ENCODE measurements around the gene PEX16. TPM values are rescaled to one million over a fixed set of nuclear protein-coding genes. Genes with fewer than 3 reads are reported as not detected.

PEX16 gene
- total RNA-seq, 4 donors from 2014 or later = 28.5 to 41.2 (median 29.5) TPM

DNA sequence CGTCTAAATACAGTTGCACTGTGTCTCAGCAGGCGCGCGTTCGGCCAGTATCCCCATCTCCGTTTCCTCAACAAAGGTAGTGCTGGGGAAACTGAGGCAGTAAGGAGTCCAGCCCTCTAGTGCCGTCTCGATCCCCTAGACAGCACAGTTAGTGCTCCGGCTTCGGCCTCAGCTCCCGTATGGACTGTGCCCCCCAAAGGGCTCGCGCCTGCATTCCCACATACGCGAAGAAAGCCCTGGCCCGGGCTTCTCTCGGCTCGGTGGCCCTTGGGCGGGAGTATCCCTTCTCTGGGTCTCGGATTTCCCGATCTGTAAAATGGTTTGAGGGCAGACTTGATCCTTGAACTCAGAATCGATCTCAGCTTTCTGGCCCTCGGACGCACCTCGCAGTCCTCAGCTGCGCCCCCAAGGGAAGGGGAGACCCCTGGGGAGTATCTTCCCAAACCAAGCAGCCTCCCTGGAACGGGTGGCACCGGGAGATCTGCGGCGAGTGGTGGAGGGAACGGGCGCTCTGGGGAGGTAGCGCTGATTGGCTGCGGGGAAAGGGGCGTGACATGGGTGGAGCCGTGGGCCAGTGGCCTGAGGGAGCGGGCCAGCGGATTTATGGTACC is 759 bp upstream of the PEX16 start:
- peak overlapping the region; percentile 10 to 76 (median 73) for H3K4me3 ChIP-seq (replicated peaks in 1 of 3)
- WGBS, 2 donors = 1 to 3% methylated on average over 14 to 27 of the region's 38 CpGs
- peaks cover 30 to 49% of the 10 kb centered on the region in 2 donors for H3K4me1 ChIP-seq
- H3K36me3 ChIP-seq = peaks cover 11 to 13% of the 10 kb centered on the region in 2 donors
- H3K9me3 ChIP-seq = no peaks in the 10 kb centered on the region
- intact Hi-C loops (cut with DNase I) = loop anchor here (10.0 kb wide), 1 partner anchor 114 kb away; the partner anchor contains the start of gene SLC35C1
- TF ChIP-seq, protein P1, sequence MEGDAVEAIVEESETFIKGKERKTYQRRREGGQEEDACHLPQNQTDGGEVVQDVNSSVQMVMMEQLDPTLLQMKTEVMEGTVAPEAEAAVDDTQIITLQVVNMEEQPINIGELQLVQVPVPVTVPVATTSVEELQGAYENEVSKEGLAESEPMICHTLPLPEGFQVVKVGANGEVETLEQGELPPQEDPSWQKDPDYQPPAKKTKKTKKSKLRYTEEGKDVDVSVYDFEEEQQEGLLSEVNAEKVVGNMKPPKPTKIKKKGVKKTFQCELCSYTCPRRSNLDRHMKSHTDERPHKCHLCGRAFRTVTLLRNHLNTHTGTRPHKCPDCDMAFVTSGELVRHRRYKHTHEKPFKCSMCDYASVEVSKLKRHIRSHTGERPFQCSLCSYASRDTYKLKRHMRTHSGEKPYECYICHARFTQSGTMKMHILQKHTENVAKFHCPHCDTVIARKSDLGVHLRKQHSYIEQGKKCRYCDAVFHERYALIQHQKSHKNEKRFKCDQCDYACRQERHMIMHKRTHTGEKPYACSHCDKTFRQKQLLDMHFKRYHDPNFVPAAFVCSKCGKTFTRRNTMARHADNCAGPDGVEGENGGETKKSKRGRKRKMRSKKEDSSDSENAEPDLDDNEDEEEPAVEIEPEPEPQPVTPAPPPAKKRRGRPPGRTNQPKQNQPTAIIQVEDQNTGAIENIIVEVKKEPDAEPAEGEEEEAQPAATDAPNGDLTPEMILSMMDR (IDR thresholded peaks at IDR 0.05) = no peak
- TF ChIP-seq POLR2A (IDR thresholded peaks at IDR 0.05) = peak; percentile 4 to 67
- peak overlapping the region; percentile 46 to 80 (median 71) for H3K27ac ChIP-seq
- H3K27me3 ChIP-seq = no peaks in the 10 kb centered on the region
- DNase-seq = peak; percentile 78 to 79

DNA sequence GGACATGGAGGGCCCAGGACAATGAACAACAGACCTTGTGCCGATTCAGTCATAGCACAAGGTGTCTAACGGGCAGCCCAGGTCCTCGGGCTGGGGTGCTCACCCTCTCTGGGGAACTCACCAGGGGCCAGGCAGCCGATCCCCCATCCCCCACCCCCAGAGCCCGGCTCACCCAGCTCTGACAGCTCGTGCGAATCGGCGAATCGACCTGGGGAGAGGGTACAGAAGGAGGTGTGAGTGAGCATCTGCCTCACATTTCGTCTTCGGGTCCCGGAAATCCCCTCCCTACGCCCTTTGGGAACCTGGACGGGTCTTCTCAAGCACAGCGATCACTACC is 423 bp downstream of the PEX16 start:
- H3K36me3 ChIP-seq = peaks cover 15 to 19% of the 10 kb centered on the region in 2 donors
- peak overlapping the region; percentile 38 to 76 (median 43) for H3K4me3 ChIP-seq (replicated peaks in 1 of 3)
- no peaks in the 10 kb centered on the region for H3K9me3 ChIP-seq
- 5% methylated on average over 14 to 15 of the region's 16 CpGs for WGBS, 2 donors
- no peaks in the 10 kb centered on the region for H3K27me3 ChIP-seq
- no peak for DNase-seq
- TF ChIP-seq POLR2A (IDR thresholded peaks at IDR 0.05) = no peak
- TF ChIP-seq, protein P1 (IDR thresholded peaks at IDR 0.05) = no peak
- intact Hi-C loops (cut with DNase I) = loop anchor here (10.0 kb wide), 1 partner anchor 112 kb away; the partner anchor contains the start of gene SLC35C1
- H3K4me1 ChIP-seq = peaks cover 27 to 37% of the 10 kb centered on the region in 2 donors
- H3K27ac ChIP-seq = peak overlapping the region; percentile 23 to 80 (median 71)

DNA sequence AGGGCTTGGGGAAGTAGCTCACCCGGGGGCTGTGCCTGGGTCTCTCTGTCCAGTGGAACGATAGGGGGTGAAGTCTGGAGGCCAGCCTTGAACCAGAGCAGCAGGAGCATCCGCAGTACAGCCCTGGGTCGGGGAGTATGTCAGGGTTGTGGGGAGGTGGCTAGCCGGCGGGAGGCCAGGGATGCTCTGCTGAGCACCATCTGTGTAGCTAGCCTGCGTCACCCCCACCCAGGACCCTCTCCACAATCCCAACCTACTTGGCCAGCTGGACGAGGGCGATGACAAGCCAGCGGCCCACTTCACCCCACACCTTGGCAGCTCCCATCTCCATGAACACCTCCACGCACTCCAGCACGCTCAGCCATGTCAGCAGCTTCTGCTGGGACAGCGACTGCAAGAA is 2.2 kb downstream of the PEX16 start:
- DNase-seq = no peak
- H3K27ac ChIP-seq = no peak overlapping the region
- intact Hi-C loops (cut with DNase I) = loop anchor here (10.0 kb wide), 1 partner anchor 111 kb away; the partner anchor contains the start of gene SLC35C1
- TF ChIP-seq, protein P1 (IDR thresholded peaks at IDR 0.05) = no peak
- no peak for TF ChIP-seq POLR2A (IDR thresholded peaks at IDR 0.05)
- no peaks in the 10 kb centered on the region for H3K9me3 ChIP-seq
- 79 to 87% methylated on average over 8 to 12 of the region's 13 CpGs for WGBS, 2 donors
- H3K36me3 ChIP-seq = peaks cover 19 to 30% of the 10 kb centered on the region in 2 donors
- H3K4me1 ChIP-seq = peaks cover 15 to 22% of the 10 kb centered on the region in 2 donors
- H3K4me3 ChIP-seq (replicated peaks in 1 of 3) = no peak overlapping the region
- H3K27me3 ChIP-seq = no peaks in the 10 kb centered on the region

DNA sequence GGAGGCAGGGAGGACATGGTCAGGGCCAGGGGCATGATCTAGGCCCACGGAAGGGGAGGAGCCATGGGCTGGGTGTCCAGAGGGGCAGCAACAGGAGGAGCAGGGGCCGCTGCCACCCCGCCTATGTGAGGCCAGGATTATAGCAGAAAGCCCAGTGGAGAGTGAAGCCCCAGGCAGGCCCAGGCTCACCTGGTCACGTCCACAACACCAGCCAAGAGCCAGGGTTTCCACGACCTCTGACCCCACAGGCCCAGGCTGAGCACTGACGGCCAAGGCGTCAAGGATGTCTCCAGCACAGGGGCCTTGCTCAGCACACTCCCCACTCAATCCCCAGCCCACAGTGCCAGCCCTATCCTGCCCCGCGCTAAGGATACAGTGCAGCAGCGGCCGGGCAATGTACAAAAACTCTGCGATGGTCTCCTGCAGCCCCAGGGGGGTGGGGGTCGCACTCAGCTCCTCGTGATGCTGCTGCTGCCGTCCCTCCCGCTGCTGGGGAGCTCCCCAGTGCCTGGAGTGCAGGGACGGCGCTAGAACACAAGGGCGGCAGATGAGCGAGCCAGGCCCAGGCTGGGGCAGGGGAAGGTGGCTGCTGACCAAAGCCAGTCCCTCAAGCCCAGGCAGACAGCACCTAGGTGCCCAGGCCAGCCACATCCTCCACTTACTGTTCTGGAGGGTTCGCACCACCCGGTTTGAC is 3.6 kb downstream of the PEX16 start:
- intact Hi-C loops (cut with DNase I) = loop anchor here (10.0 kb wide), 1 partner anchor 109 kb away; the partner anchor contains the start of gene SLC35C1
- peaks cover 12 to 13% of the 10 kb centered on the region in 2 donors for H3K4me1 ChIP-seq
- no peak overlapping the region for H3K4me3 ChIP-seq (replicated peaks in 1 of 3)
- DNase-seq = no peak
- no peaks in the 10 kb centered on the region for H3K9me3 ChIP-seq
- TF ChIP-seq, protein P1 (IDR thresholded peaks at IDR 0.05) = no peak
- no peak for TF ChIP-seq POLR2A (IDR thresholded peaks at IDR 0.05)
- no peak overlapping the region for H3K27ac ChIP-seq
- 89 to 91% methylated on average over 5 to 18 of the region's 22 CpGs for WGBS, 2 donors
- H3K36me3 ChIP-seq = peaks cover 25 to 38% of the 10 kb centered on the region in 2 donors
- H3K27me3 ChIP-seq = no peaks in the 10 kb centered on the region

DNA sequence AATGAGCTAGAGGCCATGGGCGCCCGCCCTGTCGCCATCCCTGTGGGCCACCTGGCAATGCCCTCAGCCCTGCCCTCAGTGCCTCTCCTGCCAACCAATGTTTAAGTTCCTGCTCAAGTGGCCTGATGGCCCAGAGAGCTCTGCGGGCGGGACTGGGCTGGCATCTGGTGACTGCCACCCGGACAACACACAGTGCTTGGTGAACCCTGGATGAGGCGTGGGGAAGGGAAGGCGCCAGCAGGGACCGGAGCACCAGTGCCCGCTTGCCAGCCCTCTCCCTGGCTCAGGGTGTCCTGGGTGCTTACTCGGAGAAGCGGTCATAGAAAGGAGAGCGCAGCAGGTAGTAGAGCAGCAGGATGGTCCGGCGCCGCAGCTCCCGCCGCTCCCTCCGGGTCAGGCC is 4.2 kb downstream of the PEX16 start:
- intact Hi-C loops (cut with DNase I) = loop anchor here (10.0 kb wide), 1 partner anchor 109 kb away; the partner anchor contains the start of gene SLC35C1
- TF ChIP-seq, protein P1 (IDR thresholded peaks at IDR 0.05) = no peak
- no peak for TF ChIP-seq POLR2A (IDR thresholded peaks at IDR 0.05)
- H3K27me3 ChIP-seq = no peaks in the 10 kb centered on the region
- no peaks in the 10 kb centered on the region for H3K9me3 ChIP-seq
- H3K27ac ChIP-seq = no peak overlapping the region
- no peak for DNase-seq
- WGBS, 2 donors = 93 to 96% methylated on average over 18 to 19 of the region's 19 CpGs
- H3K36me3 ChIP-seq = peaks cover 25 to 38% of the 10 kb centered on the region in 2 donors
- H3K4me1 ChIP-seq = peaks cover 9 to 13% of the 10 kb centered on the region in 2 donors
- H3K4me3 ChIP-seq (replicated peaks in 1 of 3) = no peak overlapping the region
